GM21717 (cell line): Measurements from ENCODE around the gene CARD18.

Experiments used
- ATAC-seq: cut with Tn5 transposase; IDR thresholded peaks from one replicate; pipeline ENCODE4 v1.9.1; 2021; ENCODE audit warnings: mild to moderate bottlenecking, moderate library complexity; ENCODE audit not compliant: unreplicated experiment

CARD18 gene, protein sequence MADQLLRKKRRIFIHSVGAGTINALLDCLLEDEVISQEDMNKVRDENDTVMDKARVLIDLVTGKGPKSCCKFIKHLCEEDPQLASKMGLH

DNA sequence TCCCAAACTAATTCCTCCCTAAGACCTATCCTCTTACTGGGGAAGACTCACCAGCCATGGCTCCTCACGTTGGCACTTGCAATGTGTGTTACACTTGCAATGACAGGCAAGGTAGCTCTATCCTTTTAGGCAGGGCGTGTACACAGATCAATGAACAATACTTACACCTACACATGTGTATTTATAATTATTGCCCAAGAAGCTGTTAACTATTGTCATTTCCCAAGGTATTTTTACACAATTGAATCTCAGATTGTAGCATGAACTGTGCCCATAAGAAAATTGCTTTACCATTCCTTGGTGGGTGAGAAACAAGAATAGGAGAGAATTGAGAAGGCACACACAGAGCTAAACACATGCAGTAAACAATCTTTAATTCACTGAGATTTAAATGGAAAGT lies at the start of gene CARD18:
TSS of gene CARD18 (minus strand) at position 101 of the 400 bp plus-strand sequence. CDS start at position 58, 43 bp downstream.
- ATAC-seq = no peak

DNA sequence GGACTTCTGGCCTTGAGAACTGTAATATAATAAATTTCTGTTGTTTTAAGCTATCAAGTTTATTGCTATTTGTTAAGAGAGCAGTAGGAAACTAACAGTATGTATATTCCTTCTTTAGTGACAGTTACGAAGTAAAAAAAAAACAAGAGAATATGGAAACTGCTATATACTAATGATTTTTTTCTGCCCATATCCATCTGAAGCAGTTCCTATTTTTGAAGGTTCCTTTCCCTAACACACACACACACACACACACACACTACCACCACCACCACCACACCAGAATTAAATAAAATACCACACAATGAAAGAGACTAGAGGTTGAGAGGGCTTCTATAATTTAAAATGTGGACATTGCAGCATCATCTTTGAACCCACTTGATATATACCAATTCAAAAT lies 44.4 kb upstream of the CARD18 start:
- no peak for ATAC-seq

DNA sequence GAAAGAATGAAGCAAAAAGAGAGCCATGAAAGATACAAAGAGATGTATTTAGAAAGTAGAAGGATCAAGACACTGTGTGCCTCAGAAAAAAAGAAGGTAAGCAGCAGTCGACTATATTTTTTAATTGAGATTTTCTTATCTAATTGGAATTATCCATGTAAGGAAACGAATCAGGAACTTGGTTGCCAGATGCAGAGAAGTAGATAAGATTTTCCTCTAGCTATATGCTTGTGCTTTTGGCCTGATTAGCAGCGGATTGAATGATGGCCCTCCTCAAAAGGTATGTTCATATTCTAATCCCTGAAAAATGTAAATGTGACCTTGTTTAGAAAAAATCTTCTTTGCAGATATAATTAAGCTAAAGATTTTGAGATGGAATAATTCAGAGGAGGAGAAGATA lies 43.9 kb upstream of the CARD18 start:
- no peak for ATAC-seq

DNA sequence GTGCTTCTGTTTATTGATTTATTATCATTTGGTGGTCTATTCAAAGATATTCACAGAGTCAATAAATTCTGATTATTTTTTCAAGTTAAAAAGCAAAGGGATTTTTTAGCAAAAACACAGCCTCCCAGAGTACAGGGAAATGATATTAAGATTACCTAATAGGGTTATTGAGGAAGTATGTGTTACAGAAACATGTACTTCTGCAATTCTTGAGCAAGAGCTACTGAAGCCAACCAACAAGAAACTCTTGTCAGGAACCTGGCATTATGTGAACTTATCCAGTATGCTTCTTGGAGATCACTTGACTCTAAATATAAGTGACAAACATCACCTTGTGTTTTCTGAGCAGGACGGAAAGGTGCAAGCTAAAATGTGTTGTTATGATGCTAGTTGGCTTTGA lies 42.0 kb upstream of the CARD18 start:
- no peak for ATAC-seq

DNA sequence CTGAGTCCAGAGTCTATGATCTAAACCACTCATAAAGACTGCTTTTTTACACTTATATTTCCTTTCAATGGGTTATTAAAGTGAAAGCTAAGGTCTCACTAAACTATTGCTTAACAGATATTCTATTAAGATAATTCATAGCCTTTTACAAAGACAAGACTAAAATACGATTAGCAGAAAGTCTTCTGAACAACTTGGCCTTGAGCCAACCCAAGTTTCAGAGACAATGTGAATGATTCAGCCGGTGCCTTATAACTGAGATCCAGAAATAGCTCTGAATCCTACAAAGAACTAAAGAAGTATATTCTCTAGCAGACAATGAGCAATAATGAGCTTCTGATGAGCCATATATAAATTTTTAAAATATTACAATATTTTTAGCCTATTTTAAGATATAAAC lies 41.5 kb upstream of the CARD18 start:
- no peak for ATAC-seq

DNA sequence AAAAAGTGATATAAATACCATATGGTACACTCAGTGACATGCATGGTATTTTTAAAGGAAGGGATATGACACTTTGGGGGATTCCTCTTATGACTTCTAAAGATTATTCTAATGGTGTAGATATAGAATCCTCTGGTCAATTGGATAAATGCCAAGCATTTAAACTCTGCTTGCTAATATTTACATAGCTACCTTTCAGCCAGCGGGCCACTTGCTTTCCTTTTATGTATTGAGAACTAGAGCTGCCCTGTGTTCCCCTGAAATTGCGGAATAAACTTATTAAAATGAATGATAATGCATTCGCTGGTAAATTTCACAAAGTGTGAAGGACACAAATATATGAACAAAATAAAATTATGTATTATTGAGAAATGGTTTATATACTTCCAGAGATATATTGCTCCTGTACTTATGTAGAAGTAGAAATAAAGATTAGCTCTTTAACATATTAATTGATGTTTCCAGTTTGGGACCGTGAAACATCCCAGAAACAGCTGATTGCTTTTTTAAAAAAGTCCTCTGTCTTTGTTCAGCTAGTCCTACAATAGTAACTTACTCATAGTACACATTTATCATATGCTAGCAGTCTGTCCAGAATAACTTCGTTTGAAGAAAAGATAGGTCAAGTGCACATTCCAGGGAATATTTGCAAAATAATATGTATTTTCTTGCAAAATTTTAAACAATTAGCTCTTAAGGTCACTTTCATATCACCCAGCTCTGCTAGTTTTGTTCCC lies 40.1 kb upstream of the CARD18 start:
- ATAC-seq = no peak

DNA sequence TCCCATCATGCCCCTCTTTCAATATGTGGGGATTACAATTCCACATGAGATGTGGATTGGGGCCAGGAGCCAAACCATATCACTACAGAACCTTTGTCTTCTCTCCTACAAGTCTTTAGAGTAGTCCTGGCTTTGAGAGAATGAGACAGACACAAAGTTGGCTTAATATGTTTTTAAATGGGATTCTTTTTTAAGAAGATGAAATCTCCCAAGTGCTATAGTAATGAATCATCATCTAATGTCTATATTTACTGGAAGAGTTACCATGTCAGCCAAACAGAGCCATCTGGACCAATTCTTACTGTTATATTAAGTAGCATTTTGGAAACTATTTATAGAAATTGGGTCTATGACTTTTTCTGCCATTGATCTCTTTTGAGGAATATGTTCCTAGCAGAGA lies 38.1 kb upstream of the CARD18 start:
- no peak for ATAC-seq

DNA sequence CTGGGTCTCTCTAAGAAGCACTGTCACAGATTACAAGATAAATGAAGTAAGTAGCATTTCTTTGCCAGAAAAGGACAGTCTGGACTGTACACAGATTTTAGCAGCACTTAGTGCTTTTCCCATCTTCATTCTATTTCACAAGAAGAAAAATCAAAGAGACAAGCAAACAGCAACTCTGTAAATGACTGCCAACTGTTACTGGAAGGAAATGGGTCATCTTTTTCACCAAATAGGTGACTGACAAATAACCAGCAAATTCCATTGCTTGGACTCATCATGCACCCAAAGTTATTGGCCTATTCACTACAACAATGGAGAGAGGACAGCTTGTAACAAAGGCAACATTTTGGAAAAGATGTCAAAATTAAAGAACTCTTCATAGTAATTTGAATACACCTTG lies 28.9 kb upstream of the CARD18 start:
- no peak for ATAC-seq

DNA sequence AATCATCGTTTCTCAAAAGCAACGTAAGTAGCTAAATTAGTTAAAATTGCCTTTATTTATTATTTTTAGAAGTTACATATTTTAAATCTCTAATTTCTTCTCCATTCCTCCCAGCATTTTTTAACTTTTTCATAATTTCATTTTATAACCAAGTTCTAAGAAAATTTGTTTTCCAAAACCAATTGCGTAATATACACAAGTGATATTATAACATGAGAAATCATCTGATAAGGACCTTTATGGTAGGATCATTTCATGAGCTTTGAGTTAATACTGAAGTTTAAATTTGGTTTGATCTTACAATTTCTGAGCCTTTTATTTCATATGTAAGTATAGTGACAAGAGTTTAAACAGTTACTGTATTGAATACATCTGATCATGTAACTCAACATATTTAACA lies 27.7 kb upstream of the CARD18 start:
- ATAC-seq = no peak

DNA sequence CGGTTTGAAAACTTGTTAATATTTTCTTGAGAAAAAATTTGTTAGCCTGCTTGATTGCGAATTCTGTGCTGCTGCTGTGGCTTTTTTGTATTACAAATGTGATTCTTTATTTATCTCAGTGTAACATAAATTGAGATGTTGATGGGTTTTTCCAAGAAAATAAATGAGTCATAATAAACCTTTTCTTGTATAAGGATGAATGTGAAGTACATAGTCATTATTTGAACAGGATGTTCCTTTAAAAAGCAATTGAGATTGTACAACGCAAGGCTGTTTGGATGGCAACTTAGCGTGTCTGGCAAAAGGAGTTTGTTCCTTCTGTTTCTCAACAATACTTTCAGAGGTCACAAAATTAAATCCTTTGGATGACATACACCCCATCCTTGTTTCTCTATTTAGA lies 24.6 kb upstream of the CARD18 start:
- ATAC-seq = no peak

DNA sequence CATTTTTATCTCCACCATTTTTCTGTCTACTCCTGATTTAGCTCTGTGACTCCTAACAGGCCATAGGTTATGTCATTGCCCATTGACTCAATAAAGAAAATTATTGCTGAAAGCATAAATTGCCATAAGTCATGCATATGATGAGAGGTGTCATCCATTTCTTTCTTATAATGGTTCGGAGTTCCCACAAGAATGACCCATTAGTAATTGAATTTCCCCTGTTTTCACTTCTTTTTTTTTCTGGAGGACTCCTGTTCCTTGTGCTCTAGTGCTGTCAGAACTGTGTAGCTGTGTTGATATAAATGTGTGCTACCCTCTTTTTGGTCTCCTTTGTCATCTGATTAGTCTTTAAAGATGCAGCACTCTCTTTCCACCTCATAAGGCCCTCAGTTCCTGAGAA lies 22.9 kb upstream of the CARD18 start:
- ATAC-seq = no peak

DNA sequence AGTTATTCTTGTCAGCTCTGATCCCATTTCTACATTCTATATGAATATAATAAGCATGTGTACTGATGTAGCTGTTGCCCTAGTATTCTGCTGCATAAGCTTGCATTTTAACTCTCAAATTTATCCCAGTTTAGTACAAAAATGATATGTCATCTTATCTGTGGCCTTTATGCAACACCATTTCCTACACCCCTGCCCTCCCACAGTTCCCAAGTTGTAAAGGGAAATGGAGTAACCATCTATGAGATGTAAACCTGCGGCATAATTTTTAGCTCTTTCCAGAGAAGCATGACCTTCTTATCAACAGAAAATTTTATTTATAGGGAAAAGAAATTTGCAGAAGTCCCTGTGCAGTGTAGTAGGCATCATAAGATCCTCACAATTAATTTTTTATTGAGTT lies 18.9 kb upstream of the CARD18 start:
- ATAC-seq = no peak

DNA sequence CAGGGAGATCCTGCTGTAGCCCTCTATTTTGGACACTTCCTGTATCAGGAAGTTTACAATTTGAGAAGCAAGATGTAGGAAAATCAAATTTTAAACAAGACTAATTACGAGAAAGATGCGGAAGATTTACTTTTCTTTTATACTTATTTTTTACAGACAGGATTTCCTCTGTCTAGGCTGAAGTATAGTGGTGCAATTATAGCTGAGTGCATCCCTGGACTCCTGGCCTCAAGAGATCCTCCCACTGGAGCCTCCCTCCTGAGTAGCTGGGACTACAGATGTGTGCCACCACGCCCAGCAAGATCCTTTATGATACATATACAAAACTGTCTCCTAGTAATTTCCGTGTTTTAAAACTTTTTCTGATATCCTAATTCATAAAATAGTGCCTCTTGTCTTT lies 17.2 kb upstream of the CARD18 start:
- no peak for ATAC-seq

DNA sequence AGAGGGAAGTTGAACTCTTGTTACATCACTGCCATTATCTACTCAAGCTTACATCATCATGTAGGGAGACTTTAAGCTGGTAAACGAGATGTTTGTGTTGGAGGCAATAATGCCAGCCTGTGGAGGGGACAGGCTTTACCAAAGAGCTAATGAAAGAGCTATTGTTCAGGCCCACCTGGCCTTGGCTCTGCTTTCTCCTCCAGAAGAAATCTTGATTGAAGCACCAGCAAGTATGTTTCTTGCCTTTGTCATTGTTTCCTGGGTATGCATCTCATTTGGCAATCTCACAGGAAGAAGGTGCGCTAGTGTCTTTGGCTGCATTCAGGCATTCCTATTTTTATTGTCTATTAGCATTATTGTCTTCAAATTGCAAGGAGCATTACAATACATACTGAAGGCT lies 16.7 kb upstream of the CARD18 start:
- no peak for ATAC-seq

DNA sequence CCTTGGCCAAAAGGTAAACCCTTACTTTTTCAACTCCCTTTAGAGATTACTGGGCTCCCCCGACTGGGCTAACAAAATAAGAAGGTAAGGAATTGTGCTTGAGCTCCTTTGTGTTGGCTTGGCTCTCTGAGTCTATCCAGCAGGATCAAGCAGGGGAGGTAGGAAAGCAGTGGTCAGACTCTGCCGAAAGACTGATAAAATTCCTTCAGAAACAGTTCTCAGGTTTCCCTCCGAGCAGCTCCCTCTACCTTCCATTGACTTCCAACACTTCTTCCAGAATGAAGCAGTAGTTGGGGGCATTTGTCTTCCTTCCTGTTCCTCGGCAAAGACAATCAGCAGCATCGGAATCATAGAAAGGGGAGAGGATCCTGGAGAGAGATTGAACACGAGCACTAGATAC lies 16.1 kb upstream of the CARD18 start:
- no peak for ATAC-seq

DNA sequence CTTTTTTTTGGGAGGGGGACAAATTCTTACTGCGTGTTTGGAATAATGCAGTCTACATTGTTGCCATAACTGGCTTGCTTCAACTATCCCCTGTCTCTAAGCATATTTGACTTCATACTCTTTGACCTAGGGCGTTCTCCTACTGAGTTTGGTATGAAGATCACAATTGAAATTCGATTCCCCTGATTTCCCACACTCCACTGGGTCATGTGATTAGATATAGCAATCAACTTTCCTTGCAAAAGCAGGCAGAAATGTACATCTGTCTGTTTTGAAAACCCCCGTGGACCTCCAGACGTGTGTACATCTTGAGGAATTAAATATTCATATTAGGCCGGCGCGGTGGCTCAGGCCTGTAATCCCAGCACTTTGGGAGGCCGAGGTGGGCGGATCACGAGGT lies 13.8 kb upstream of the CARD18 start:
- no peak for ATAC-seq

DNA sequence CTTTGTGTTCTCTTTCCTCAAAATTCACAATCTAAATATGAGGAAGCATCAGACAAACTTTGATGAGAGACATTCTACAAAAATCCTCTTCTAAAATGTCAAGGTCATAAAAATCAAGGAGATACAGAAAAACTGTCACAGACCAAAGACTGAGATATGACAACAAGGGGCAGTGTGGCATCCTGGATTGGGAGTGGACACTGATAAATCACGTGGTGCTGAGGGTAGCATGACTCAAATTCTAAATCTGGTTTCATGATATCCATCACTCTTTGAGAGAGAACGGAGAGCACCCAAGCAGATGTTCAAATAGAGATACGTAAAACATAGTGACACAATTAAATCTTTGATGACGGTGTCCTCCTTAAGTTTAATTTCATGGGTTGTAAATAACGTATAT lies 13.0 kb upstream of the CARD18 start:
- ATAC-seq = no peak

DNA sequence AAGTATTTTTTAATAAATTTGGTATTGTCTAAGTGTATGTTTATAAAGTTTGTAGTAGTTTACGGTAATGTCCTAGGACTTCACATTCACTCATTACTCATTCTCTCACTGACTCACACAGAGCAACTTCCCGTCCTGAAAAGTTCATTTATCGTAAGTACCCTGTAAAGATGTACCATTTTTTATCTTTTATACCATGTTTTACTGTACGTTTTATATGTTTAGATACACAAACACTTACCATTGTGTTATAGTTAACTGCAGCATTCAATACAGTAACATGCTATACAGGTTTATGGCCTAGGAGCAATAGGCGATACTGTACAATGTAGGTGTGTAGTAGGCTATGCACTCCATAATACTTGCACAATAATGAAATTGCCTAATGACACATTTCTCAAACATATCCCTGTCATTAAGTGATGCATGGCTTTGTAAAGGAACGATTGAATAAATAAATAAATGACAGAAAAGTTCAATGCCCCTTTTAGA lies 12.5 kb upstream of the CARD18 start:
- no peak for ATAC-seq

DNA sequence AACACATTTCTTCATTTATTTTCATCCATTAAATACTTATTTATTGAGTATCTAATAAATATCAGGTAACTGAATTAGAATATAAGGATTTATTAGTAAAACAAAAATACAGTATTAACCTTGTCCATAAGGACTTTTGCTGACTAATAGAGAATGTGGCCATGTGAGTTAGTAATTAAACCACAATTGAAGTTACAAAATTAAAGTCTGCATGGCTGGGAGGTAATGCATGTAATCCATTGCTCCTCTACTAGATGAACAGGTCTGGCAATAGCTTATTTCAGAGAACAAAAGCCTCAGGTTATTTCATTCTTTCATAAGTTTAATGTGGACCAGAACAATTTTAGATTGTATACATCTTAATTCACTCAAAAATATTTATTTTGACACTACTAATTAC lies 9.9 kb upstream of the CARD18 start:
- no peak for ATAC-seq

DNA sequence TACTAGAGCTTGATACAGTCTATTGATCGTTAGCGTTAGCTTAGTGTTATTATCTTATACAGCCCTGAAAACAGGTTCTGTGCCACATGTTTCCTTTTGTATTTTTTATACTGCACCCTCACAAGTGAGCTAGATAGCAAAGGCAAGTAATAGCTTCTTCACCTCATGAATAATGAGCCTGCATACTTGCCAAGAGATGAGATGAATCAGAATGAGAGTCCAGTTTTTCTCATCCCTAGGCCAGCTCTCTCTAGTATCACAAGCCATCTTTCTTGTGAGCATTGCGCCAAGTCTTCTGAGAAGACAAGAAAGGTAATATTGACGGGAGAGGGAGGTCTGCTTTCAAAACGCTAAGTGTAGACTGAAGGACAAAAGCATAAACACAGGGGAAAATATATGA lies 8.7 kb upstream of the CARD18 start:
- no peak for ATAC-seq

DNA sequence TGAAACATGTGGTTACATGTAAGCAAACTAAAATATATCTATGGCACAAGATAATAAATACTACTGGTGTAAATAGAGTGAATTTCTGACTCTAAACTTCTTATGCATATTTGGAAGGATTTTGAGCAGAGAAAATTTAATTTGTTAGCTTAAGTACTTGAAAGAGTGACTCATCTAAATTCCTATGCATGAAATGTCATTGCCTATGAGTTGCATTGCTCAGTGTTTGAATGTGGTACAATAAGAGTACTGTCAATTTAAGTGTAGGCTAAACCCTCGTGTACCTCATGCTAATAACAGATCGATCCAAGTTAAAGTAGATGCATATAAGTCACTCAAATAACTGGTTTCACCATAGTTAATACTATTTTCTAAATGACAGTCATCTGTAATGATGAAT lies 5.3 kb upstream of the CARD18 start:
- no peak for ATAC-seq

DNA sequence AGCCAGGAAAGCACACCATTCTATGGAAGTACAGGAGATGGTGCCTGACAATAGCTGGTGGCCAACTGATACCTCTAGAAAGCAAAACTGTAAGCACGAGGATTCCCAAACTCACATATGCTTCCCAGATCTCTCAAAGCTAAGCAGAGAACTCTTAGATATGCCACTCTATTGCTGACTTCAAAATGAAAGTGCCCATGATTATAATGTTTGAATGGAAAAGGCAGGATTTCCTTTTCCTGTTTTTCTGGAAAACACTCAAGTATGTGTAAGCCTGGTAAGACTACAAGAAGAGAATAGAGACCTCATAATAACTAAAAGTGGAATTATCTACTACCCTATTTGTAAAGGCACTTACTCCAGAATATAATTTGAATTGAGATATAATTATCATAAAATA lies 2.6 kb upstream of the CARD18 start:
- ATAC-seq = no peak

DNA sequence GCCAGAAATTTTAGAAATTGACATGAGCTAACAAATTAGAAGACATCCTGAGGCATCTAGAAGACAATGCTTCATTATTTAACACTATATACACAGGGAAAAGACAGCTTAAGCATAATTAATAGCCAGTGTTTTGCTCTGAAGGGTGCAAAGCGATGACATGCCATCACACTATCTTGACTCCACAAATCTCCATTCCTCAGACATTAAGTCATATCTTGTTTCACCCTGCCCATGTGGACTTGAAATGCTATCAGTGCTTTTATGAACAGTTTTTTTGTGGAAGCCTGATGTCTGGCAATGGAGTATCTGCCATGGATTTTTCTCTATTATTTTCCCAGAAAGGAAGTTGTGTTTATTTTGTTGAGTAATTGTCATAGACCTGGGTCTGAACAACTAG lies 2.3 kb downstream of the CARD18 start:
- no peak for ATAC-seq
